ENCODE data around the gene PHTF2. TPM values are rescaled to one million over a fixed set of nuclear protein-coding genes. Genes with fewer than 3 reads are reported as not detected.

The PHTF2 gene
- total and polyA plus RNA-seq, 9 donors: 7.0 to 22.2 (median 12.7) TPM

DNA sequence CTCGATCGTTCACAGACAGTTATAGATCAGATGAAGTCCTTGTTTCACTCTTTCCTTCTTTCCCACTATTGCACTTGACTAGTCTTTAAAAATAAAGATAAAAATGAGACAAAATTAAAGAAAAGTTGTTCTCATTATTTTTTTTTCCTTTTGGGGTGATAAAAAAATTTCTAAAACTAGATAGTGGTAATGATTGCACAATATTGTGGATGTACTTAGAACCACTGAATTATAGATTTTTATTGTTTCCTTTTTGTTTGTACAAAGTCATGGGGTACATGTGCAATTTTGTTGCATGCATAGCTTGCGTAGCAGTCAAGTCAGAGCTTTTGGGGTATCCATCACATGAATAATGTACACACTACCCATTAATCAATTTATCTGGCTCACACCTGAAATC, 97.3 kb downstream of the PHTF2 start:
- H3K4me3 ChIP-seq: no peak overlapping the region
- no peaks in the 10 kb centered on the region for H3K9me3 ChIP-seq
- H3K27me3 ChIP-seq: no peaks in the 10 kb centered on the region
- no peaks in the 10 kb centered on the region for H3K36me3 ChIP-seq
- DNase-seq: no peak
- WGBS, 3 donors: 97 to 99% (median 97%) methylated on average over 3 of the region's 3 CpGs
- no peaks in the 10 kb centered on the region for H3K4me1 ChIP-seq (ENCODE audit: insufficient read depth)
- intact Hi-C loops (cut with DNase I): no loop called here
- no peak overlapping the region for H3K27ac ChIP-seq
- TF ChIP-seq EP300 (IDR thresholded peaks at IDR 0.05) (no peak), CTCF (IDR thresholded peaks at IDR 0.05) (no peak), POLR2A (IDR thresholded peaks at IDR 0.05) (no peak)

- Histone ChIP-seq H3K27ac (no peak overlapping the region), H3K36me3 (no peaks in the 10 kb centered on the region), H3K9me3 (no peaks in the 10 kb centered on the region), H3K27me3 (no peaks in the 10 kb centered on the region), H3K4me1 (ENCODE audit: insufficient read depth) (no peaks in the 10 kb centered on the region), H3K4me3 (no peak overlapping the region)
- TF ChIP-seq EP300 (IDR thresholded peaks at IDR 0.05) (no peak), CTCF (IDR thresholded peaks at IDR 0.05) (no peak), POLR2A (IDR thresholded peaks at IDR 0.05) (no peak)
- no peak for DNase-seq
- 94 to 100% (median 100%) methylated on average over 1 of the region's 1 CpG for WGBS, 3 donors
- intact Hi-C loops (cut with DNase I): no loop called here
Observed at GRCh38 chr7:77897004-77897547, 98.5 kb downstream of the PHTF2 start.

DNA sequence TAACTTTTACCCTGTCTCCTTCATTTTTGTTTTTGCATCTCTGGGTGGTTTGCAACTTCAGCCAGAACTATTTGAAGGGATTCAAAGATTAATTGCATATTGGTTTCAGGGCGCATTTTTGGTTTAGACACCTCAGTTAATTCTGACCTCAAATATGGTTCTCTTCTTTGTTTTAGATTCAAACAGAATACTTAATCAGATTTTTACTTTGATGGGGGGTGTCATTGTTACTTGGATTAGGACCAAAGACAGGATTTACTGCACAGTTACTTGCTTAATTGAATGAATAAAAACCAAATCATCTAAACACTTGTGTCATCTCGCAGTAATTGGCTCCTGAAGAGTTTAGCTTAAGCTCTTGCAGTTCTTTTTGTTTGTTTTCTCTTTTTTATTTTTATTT, 100.9 kb downstream of the PHTF2 start:
- Histone ChIP-seq H3K9me3 (no peaks in the 10 kb centered on the region), H3K36me3 (no peaks in the 10 kb centered on the region), H3K27ac (no peak overlapping the region), H3K4me1 (ENCODE audit: insufficient read depth) (no peaks in the 10 kb centered on the region), H3K27me3 (no peaks in the 10 kb centered on the region), H3K4me3 (no peak overlapping the region)
- no peak for TF ChIP-seq EP300 (IDR thresholded peaks at IDR 0.05)
- no peak for TF ChIP-seq CTCF (IDR thresholded peaks at IDR 0.05)
- no peak for TF ChIP-seq POLR2A (IDR thresholded peaks at IDR 0.05)
- 91 to 95% (median 94%) methylated on average over 2 of the region's 2 CpGs for WGBS, 3 donors
- intact Hi-C loops (cut with DNase I): no loop called here
- DNase-seq: no peak

GRCh38 chr7:77903597-77903996, 105.0 kb downstream of the PHTF2 start:
- 95 to 97% (median 96%) methylated on average over 2 of the region's 2 CpGs for WGBS, 3 donors
- no peak overlapping the region for H3K4me3 ChIP-seq
- no peaks in the 10 kb centered on the region for H3K36me3 ChIP-seq
- no peaks in the 10 kb centered on the region for H3K9me3 ChIP-seq
- H3K4me1 ChIP-seq (ENCODE audit: insufficient read depth): no peaks in the 10 kb centered on the region
- no peak for DNase-seq
- H3K27me3 ChIP-seq: no peaks in the 10 kb centered on the region
- TF ChIP-seq CTCF (IDR thresholded peaks at IDR 0.05) (no peak), POLR2A (IDR thresholded peaks at IDR 0.05) (no peak), EP300 (IDR thresholded peaks at IDR 0.05) (no peak)
- H3K27ac ChIP-seq: no peak overlapping the region
- intact Hi-C loops (cut with DNase I): no loop called here

Measured in ovary (tissue), 9 donors.